ENCODE data around the gene NRF1.
"Not testable (repeated sequence)": the region's sequence is repeated elsewhere in the genome, so short reads cannot be mapped to it uniquely, and the experiment has no call there.

The NRF1 gene

DNA sequence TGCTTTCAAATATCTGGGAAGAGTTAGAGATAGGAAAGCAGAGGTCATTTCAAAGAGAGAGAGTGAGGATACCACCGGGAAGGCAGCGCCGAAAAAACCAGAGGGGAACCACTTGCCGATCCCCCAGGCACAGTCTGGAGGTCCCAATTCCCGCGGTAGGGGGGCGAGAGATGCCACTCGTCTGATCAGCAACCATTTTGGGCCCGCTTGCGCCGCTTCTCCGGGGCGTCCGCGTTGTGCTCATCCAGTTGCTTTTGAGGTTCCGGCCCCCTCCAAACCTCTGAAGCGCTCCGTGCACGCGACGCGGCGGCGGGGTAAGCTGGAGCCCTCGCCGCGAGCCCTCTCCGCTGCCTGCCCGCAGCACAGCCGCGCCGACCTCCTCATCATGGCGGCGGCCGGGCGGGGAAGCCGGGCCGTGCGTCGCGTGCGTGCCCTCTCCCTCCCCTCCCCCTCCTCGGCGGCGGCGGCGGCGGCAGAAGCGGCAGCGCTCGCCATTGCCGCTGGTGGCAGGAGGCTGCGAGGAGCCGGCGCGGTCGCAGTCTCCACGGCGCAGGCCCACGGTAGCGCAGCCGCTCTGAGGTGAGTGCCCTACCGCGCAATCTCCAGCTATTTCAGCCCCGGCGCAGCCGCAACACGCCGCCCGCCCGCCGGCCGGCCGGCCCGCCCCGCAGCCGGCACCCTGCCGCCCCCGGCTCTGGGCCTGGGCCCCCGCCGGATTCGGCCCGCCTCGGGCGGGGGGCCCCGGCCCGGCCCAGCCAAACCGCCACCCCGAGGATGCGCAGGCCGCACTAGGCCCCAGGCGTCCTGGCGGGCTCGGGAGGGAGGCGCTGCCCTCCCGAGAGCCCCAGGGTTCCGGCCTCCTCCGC lies at the start of gene NRF1:
Gene NRF1 (plus strand): TSS at position 475 of the 866 bp plus-strand sequence. CDS start 45,632 bp downstream, outside the sequence.
- DNase-seq = peak; percentile 86 to 88

DNA sequence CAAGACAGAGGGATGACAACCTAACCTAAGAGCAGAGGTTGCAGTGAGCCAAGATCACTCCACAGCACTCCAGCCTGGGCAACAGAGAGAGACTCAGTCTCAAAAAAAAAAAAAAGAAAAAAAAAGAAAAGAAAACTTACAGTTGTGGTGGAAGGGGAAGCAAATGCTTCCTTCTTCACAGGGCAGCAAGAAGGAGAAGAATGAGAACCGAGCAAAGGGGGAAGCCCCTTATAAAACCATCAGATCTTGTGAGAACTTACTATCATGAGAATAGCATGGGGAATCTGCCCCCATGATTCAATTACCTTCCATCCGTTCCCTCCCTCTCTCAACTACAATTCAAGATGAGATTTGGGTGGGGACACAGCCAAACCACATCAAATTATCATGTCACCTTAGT lies 45.2 kb upstream of the NRF1 start:
- not testable (repeated sequence) for DNase-seq

DNA sequence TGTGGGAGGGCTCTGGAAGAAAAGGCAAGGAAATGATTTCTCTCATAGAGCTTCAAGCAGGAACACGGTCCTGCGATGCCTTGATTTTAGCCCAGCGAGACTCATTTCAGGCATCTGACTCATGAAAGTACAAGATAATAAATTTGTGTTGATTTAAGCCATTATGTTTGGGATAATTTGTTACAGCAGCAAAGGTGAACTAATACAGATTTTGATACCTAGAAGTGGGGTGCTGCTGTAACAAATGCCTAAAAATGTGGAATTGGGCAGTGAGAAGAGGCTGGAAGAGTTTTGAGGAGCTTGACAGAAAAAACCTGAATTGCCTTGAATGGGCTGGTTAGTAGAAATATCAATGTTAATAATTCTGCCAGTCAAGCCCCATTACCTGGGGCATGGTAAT lies 44.1 kb upstream of the NRF1 start:
- no peak for DNase-seq

DNA sequence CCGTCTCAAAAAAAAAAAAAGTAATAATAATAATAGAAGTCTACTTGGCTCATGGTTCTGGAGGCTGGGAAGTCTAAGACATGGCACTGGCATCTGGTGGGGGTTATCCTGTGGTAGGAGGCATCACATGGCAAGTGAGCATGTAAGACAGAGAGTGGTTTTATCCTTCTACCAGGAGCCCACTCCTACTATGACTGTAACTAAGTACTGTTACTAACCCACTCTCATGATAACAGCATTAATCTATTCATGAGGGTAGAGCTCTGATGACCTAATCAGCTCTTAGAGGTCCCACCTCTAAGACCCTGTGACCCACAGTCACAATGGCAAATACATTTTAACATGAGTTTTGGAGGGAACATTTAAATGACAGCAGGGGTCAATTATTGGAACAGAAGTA lies 43.3 kb upstream of the NRF1 start:
- no peak for DNase-seq

DNA sequence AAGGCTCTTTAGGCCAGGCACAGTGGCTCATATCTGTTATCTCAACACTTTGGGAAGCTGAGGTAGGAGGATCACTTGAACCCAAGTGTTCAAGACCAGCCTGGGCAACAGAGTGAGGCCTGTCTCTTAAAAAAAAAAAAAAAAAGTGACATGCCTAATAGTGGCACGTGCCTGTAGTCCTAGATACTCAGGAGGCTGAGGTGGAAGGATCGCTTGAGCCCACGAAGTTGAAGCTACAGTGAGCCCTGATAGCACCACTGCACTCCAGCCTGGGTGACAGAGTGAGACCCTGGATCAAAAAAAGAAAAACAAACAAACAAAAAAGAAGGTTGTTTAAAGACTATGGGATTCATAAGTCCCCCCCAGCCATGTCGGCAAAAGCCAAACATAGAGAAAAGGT lies 42.2 kb upstream of the NRF1 start:
- no peak for DNase-seq

DNA sequence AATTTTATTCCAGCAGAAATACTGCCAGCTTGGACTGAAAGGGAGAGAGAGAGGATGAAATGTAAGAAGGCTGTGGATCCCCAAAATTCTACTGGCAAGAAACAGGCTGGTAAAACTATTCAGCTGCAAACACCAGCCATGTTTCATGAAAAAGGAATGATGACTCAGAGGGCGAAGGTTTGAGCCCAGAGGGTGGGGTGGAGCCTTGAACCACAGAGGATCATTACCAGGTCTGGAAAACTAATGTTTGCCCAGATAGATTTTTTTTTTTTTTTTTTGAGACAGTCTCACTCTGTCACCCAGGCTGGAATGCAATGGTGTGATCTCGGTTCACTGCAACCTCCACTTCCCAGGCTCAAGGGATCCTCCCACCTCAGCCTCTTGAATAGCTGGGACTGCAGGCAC lies 41.7 kb upstream of the NRF1 start:
- no peak for DNase-seq

DNA sequence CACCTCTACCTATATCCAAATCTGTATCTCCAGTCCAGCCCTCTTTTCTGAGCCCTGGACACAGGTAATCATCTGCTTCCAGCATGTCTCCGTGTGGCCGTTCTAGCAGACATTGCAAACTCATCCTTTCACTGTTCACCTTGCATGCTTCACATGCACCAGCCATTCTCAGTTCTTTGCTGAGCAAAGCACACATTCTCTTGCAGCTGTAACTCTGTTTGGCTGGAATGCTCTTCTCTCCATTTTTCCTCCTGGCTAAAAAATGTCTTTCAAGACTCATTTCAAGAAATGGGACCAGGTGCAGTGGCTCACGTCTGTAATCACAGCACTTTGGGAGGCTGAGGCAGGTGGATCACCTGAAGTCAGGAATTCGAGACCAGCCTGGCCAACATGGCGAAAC lies 40.3 kb upstream of the NRF1 start:
- no peak for DNase-seq

DNA sequence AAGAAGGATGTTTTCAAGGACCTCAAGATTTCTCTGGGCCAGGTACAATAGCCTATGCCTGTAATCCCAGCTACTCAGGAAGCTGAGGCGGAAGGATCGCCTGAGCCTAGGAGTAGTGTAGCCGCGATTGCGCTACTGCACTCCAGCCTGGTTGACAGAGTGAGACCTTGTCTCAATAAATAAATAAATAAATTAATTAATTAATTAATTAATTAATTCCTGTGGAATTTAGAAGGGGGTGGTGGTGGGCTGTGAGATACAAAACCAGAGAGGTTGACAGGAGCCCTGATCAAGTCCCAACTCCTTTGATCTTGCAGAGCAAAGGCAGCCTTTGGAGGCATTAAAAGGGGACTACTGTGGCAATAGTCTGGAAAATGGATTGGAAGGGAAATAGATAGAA lies 39.3 kb upstream of the NRF1 start:
- no peak for DNase-seq

DNA sequence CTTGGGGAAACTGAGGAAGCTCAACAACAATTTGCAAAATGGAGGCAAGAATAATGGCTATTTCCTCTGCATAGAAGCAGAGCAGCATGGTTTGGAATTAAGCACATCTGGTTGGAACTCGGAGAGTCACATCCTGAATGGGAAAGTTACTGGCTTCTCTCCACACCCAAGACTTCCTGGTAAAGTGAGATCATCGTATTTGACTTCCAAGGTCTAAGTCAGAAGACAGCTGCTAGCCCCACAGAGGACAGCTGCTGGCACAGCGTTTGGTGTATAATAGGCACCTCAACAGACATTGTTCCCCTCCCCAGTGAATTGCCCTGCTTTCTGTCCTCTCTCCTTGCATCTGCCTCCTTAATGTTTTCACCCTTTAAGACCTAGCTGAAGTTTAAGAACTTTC lies 37.0 kb upstream of the NRF1 start:
- no peak for DNase-seq

DNA sequence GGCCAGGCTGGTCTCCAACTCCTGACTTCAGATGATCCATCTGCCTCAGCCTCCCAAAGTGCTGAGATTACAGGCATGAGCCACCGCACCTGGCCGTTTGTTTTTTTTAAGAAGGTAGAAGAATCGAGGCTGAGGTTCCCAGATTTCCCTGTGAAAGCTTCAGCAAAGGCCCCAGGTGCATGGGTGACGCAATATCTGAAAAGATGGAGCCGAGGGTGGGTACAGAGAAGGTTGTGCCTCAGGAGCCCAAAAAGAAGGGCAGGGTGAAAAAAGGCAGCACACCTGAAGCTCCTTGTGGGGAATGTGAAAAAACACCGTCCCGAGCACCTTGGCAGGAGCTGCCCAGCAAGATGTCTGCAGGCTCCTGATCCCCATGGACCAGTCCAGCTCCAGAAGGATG lies 35.8 kb upstream of the NRF1 start:
- DNase-seq = no peak

DNA sequence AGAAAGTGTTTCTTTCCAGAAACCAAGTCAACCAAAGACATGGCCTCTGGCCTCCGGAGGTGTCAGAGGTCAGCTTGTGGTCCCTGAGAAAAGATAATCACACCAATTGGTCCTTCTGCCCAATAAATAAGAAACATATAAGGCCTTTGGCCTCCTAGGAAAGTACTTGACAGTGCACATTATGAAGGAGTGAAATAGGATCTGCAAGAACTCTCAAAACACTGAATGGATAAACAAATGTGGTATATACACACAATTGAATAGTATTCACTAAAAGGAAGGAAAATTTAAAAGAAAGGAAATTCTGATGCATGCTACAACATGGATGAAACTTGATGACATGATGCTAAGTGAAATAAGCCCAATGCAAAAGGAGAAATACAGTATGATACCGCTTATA lies 35.4 kb upstream of the NRF1 start:
- no peak for DNase-seq

DNA sequence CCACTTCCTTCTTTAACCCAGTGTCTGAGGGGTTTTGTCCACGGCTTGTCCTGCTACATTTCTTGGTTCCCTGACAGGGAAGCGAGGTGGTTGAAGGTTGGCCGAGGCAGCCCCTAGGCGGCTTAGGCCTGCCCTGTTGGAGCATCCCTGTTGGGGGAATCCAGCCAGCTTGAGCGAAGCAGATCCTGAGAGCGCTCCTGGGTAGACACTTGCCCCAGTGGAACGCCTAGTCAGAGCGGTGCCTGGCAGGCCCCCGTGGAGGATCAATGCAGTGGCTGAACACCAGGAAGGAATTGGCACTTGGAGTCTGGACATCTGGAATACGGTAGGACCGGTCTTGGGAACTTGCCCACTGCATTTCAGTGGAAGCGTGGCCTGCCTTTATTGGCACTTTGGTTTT lies 32.7 kb upstream of the NRF1 start:
- no peak for DNase-seq

DNA sequence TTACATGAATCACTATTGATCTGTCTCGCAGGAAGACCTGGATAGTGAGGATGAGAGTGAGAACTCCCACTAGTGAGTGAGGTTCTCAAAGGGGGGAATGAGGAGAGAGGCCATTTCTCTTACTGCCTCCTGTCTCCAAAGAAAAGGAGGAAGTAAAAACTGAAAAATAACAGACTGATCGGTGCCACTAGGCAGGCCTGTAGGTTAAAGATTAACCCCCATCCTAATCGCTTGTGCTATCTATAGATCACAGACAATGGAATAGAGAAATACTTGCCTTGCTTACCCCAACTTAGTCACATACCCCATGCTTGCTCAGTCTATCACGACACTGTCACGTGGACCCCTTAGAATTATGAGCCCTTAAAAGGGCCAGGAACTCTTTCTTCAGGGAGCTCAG lies 25.3 kb upstream of the NRF1 start:
- DNase-seq = not testable (repeated sequence)

DNA sequence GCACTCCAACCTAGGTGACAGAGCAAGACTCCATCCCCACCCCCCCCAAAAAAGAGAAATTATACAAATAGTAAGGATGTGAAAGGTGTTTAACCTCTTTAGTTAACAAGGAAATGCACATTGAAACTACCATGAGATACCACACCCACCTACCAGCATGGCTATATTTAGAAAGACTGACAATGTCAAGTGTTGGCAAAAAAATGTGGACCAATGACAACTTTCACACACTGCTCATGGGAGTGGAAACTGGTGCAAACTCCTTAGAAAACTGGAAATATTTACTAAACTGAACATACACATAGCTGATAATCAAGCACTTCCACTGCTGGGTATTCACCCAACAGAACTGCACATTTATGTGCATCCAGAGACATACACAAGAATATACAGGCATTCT lies 23.3 kb upstream of the NRF1 start:
- DNase-seq = no peak

DNA sequence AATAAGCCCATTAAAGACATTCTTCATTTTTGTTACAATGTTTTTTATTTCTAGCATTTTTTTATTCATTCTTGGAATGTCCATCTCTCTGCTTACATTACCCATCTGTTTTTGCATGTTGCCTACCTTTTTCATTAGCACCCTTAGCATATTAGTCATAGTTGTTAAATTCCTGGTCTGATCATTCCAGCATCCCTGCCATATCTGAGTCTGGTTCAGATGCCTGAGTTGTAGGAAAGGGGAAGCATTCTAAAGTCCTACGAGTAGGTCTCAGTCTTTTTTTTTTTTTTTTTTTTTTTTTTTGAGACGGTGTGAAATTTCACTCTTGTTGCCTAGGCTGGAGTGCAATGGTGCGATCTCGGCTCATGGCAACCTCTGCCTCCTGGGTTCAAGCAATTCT lies 19.7 kb upstream of the NRF1 start:
- DNase-seq = no peak

DNA sequence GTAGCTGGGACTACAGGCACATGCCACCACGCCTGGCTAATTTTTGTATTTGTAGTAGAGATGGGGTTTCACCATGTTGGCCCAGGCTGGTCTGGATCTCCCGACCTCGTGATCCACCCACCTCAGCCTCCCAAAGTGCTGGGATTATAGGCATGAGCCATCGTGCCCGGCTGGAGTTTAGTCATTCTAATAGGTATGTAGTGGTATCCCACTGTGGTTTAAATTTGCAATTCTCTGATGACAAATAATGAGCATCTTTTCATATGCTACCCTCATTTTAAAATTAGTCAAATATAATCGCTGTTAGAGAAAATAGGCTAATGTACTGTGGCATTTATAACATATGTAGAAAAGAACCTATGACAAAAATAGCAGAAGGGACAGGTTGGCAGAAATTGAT lies 15.1 kb upstream of the NRF1 start:
- DNase-seq = not testable (repeated sequence)

DNA sequence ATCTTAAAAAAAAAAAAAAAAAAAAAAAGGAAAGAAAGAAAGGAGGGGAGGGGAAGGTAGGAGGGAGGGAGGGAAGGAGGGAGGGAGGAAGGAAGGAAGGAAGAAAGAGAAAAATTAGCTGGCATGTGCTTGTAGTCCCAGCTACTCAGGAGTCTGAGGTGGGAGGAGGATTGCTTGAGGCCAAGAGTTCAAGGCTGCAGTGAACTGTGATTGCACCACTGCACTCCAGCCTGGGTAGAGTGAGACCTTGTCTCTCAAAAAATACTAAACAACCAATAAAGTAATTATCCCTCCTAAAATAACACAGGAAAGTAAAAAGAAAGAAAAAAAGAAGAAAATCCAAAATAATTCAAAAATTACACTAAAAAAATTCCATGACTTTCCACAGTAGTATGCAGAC lies 13.8 kb upstream of the NRF1 start:
- DNase-seq = no peak

DNA sequence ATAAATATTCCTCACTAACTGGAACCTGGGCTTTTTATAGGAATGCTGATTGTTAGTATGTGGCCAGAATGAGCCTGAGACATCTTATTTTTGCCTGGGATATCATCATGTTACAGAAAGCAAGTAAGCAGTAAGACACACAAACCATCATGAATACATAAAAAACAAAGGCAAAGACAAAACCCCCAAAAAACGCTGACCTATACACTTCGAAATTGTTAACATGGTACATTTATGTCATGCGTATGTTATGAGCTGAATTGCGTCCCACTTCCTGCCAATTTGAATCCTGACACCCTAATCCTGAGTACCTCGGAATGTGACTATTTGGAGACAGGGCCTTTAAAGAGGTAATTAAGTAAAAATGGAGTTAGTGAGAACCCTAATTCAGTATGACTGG lies 12.3 kb upstream of the NRF1 start:
- DNase-seq = no peak

DNA sequence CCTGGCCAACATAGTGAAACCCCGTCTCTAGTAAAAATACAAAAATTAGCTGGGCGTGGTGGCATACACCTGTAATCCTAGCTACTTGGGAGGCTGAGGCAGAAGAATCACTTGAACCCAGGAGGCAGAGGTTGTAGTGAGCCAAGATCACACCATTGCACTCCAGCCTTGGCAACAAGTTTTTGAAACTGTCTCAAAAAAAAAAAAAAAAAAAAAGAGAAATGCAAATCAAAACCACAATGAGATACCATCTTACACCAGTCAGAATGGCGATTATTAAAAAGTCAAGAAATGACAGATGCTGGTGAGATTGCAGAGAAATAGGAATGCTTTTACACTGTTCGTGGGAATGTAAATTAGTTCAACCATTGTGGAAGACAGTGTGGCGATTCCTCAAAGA lies 7.9 kb upstream of the NRF1 start:
- not testable (repeated sequence) for DNase-seq

DNA sequence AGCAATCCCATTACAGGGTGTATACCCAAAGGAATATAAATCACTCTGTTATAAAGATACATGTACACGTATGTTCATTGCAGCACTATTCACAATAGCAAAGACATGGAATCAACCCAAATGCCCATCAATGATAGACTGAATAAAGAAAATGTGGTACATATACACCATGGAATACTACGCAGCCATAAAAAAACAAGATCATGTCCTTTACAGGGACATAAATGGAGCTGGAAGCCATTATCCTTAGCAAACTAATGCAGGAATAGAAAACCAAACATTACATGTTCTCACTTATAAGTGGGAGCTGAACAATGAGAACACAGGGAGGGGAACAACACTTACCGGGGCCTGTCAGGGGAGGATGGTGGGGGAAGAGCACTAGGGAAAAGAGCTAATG lies 7.5 kb upstream of the NRF1 start:
- not testable (repeated sequence) for DNase-seq

DNA sequence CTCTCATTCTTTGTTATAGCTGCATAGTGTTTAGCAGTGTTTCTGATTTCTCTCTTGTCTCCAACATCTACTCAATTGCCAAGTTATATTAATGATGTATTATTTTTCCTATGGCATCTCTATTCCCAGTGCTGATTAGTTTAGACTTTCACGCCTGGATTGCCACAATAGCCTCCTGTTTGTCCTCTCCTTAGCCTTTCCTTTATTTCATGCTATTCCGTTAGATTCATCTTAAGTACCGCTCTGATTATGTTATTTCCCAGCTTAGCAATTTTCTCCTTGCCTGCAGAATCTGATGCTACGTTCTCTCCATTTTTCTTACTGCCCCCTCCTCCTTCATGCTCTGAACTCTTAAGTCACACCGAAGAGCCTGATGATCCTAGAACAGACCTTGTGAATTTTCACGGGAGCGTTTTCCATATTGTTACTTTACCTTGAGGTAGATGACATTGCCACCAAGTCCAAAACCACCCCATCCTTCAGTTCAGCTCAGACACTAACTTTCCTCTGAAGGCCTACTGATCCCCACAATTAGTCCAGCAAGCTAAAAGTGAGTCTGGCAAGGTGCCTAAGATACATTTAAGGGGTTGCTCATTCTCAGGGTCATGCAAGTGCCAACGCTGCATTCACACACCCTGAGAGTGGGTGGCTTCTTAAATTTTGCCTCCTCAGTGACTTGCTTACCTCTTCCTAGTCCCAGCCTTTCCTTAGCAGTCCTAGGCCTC lies 6.6 kb upstream of the NRF1 start:
- no peak for DNase-seq

DNA sequence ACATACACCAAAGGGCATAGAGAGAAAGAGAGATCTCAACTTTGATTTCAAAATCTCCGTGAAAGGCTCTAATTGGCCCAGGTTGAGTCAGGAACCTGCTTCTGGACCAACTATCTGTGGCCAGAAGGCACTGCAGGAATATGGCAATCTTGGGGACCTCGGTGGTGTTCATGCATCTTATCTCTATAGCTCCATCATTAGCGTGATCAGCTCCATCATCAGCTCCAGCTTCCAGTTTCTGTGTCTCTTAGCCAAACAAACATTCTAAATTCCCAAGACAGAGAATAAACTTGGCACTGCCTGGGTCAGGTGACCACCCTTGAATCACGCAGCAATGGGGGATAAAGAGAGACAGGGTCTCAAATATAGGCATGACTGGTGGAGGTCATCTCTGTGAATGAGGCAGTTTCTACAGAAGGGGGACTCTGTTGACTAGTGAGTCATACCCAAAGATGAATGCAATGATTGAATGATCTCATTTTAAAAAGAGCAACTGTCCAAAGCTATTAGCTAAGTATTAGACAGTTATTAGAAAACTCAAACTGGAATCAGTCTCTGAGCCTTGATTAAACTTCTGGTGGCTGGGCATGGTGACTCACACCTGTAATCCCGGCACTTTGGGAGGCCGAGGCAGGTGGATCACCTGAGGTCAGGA lies 5.4 kb upstream of the NRF1 start:
- DNase-seq = no peak

DNA sequence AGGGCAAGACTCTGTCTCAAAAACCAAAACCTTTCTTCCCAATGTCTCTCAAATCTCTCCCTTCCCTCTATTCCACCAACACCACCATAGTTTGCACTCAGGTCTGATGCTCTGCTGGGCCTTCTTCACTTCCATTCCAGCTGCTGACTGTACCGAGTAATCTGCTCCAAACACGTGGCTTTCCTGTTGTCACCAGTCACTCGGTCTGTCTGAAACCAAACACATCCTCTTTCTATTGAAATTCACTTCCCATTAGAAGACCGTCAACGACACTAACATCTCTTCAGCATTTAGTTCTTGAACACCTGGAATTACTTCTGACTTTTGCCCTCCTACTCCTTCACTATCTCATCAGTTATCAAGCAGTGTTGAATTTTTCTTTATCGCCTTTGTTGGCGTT lies 4.7 kb upstream of the NRF1 start:
- no peak for DNase-seq
